ENCODE measurements around the gene TMEM131L. TPM values are rescaled to one million over a fixed set of nuclear protein-coding genes. Genes with fewer than 3 reads are reported as not detected.

TMEM131L gene
- total and polyA plus RNA-seq, 4 donors: 4.9 to 41.3 (median 12.9) TPM

DNA sequence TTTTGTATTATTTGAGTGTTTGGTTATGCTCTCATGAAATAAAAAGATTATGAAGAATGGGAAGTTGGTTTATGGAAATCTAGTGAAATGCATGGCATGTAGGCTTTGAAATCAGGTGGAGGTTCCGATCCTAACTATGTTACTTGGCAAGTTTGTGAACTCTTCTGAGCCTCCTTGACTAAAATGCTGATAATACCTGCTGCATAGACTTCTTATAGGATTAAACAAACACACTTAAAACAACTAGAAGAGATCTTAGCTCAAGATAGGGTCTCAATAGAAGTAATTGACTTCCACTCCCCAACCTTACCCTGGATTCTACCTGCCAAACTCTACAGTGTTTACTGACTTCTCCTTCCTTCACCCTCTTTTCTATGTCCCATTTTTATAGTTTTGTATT lies 195.7 kb downstream of the TMEM131L start:
- TF ChIP-seq SP1 (IDR thresholded peaks at IDR 0.05): no peak
- no peak for TF ChIP-seq FOXA2 (IDR thresholded peaks at IDR 0.05)
- no peak for TF ChIP-seq HNF4A (conservative IDR thresholded peaks at IDR 0.05)
- no peak for TF ChIP-seq RXRA (IDR thresholded peaks at IDR 0.05)
- no peak for TF ChIP-seq GABPA (IDR thresholded peaks at IDR 0.05 in 1 of 2, conservative IDR thresholded peaks at IDR 0.05 in 1 of 2)
- TF ChIP-seq JUND (IDR thresholded peaks at IDR 0.05): no peak
- TF ChIP-seq NR2F2 (IDR thresholded peaks at IDR 0.05): no peak
- TF ChIP-seq, protein P1, sequence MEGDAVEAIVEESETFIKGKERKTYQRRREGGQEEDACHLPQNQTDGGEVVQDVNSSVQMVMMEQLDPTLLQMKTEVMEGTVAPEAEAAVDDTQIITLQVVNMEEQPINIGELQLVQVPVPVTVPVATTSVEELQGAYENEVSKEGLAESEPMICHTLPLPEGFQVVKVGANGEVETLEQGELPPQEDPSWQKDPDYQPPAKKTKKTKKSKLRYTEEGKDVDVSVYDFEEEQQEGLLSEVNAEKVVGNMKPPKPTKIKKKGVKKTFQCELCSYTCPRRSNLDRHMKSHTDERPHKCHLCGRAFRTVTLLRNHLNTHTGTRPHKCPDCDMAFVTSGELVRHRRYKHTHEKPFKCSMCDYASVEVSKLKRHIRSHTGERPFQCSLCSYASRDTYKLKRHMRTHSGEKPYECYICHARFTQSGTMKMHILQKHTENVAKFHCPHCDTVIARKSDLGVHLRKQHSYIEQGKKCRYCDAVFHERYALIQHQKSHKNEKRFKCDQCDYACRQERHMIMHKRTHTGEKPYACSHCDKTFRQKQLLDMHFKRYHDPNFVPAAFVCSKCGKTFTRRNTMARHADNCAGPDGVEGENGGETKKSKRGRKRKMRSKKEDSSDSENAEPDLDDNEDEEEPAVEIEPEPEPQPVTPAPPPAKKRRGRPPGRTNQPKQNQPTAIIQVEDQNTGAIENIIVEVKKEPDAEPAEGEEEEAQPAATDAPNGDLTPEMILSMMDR (IDR thresholded peaks at IDR 0.05; ENCODE audit: low read depth, low read length, missing input control): no peak
- no peak for TF ChIP-seq TAF1 (conservative IDR thresholded peaks at IDR 0.05)
- TF ChIP-seq RAD21 (IDR thresholded peaks at IDR 0.05): no peak
- TF ChIP-seq, protein P2, sequence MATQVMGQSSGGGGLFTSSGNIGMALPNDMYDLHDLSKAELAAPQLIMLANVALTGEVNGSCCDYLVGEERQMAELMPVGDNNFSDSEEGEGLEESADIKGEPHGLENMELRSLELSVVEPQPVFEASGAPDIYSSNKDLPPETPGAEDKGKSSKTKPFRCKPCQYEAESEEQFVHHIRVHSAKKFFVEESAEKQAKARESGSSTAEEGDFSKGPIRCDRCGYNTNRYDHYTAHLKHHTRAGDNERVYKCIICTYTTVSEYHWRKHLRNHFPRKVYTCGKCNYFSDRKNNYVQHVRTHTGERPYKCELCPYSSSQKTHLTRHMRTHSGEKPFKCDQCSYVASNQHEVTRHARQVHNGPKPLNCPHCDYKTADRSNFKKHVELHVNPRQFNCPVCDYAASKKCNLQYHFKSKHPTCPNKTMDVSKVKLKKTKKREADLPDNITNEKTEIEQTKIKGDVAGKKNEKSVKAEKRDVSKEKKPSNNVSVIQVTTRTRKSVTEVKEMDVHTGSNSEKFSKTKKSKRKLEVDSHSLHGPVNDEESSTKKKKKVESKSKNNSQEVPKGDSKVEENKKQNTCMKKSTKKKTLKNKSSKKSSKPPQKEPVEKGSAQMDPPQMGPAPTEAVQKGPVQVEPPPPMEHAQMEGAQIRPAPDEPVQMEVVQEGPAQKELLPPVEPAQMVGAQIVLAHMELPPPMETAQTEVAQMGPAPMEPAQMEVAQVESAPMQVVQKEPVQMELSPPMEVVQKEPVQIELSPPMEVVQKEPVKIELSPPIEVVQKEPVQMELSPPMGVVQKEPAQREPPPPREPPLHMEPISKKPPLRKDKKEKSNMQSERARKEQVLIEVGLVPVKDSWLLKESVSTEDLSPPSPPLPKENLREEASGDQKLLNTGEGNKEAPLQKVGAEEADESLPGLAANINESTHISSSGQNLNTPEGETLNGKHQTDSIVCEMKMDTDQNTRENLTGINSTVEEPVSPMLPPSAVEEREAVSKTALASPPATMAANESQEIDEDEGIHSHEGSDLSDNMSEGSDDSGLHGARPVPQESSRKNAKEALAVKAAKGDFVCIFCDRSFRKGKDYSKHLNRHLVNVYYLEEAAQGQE (IDR thresholded peaks at IDR 0.05): no peak
- TF ChIP-seq, protein P3, sequence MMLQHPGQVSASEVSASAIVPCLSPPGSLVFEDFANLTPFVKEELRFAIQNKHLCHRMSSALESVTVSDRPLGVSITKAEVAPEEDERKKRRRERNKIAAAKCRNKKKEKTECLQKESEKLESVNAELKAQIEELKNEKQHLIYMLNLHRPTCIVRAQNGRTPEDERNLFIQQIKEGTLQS (IDR thresholded peaks at IDR 0.05): no peak
- TF ChIP-seq, protein P4, sequence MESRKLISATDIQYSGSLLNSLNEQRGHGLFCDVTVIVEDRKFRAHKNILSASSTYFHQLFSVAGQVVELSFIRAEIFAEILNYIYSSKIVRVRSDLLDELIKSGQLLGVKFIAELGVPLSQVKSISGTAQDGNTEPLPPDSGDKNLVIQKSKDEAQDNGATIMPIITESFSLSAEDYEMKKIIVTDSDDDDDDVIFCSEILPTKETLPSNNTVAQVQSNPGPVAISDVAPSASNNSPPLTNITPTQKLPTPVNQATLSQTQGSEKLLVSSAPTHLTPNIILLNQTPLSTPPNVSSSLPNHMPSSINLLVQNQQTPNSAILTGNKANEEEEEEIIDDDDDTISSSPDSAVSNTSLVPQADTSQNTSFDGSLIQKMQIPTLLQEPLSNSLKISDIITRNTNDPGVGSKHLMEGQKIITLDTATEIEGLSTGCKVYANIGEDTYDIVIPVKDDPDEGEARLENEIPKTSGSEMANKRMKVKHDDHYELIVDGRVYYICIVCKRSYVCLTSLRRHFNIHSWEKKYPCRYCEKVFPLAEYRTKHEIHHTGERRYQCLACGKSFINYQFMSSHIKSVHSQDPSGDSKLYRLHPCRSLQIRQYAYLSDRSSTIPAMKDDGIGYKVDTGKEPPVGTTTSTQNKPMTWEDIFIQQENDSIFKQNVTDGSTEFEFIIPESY (IDR thresholded peaks at IDR 0.05): no peak
- TF ChIP-seq FOXA1 (IDR thresholded peaks at IDR 0.05): no peak
- TF ChIP-seq YY1 (IDR thresholded peaks at IDR 0.05): no peak
- TF ChIP-seq HNF4G (IDR thresholded peaks at IDR 0.05): no peak
- H3K27ac ChIP-seq (ENCODE audit: low read depth in 1 of 2, low read length in 2 of 2): no peak overlapping the region

DNA sequence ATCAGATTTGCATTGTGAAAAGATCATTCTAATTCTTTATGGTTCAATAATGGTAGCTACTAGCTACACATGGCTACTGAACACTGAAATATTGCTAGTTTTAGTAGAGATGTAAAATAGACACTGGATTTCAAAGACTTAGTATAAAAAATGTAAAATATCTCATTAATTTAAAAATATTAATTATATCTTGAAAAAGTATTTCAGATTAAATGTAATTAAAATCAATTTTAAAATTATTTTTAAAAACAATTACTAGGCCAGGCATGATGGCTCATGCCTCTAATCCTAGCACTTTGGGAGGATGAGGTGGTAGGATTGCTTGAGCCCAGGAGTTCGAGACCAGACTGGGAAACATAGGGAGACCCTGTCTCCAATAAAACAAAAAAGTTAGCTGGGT lies 197.5 kb downstream of the TMEM131L start:
- H3K4me1 ChIP-seq (ENCODE audit: control insufficient read depth in 4 of 4, insufficient read depth in 4 of 4, low read length in 3 of 4): peaks cover 0 to 5% (median 0%) of the 10 kb centered on the region in 4 donors
- no peaks in the 10 kb centered on the region for H3K9me3 ChIP-seq (ENCODE audit: control insufficient read depth in 4 of 4, low read length in 3 of 4)
- no peaks in the 10 kb centered on the region for H3K27me3 ChIP-seq (ENCODE audit: control insufficient read depth in 4 of 4, insufficient read depth in 4 of 4, low read length in 3 of 4)
- no peak overlapping the region for H3K4me3 ChIP-seq (ENCODE audit: low read depth in 1 of 3, low read length in 3 of 3)
- H3K9ac ChIP-seq (ENCODE audit: low read depth in 1 of 2, low read length in 2 of 2): no peak overlapping the region
- no peak for DNase-seq (ENCODE audit: low spot score)
- no peaks in the 10 kb centered on the region for H3K36me3 ChIP-seq (ENCODE audit: control insufficient read depth in 4 of 4, insufficient read depth in 3 of 4, low read depth in 1 of 4, low read length in 3 of 4)
- no peak overlapping the region for H3K27ac ChIP-seq (ENCODE audit: low read depth in 1 of 2, low read length in 2 of 2)
- 93% methylated on average over 1 of the region's 1 CpG for WGBS
- no peak for TF ChIP-seq YY1 (IDR thresholded peaks at IDR 0.05)
- no peak for TF ChIP-seq SP1 (IDR thresholded peaks at IDR 0.05)
- TF ChIP-seq, protein P1 (IDR thresholded peaks at IDR 0.05; ENCODE audit: low read depth, low read length, missing input control): no peak
- no peak for TF ChIP-seq FOXA1 (IDR thresholded peaks at IDR 0.05)
- TF ChIP-seq, protein P5, sequence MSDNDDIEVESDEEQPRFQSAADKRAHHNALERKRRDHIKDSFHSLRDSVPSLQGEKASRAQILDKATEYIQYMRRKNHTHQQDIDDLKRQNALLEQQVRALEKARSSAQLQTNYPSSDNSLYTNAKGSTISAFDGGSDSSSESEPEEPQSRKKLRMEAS (IDR thresholded peaks at IDR 0.05): no peak
- TF ChIP-seq RAD21 (IDR thresholded peaks at IDR 0.05): no peak
- TF ChIP-seq, protein P4 (IDR thresholded peaks at IDR 0.05): no peak

More for the DNA sequence above, 195.7 kb downstream of the TMEM131L start:
- Histone ChIP-seq H3K4me3 (ENCODE audit: low read depth in 1 of 3, low read length in 3 of 3) (no peak overlapping the region), H3K9me3 (ENCODE audit: control insufficient read depth in 4 of 4, low read length in 3 of 4) (no peaks in the 10 kb centered on the region), H3K4me1 (ENCODE audit: control insufficient read depth in 4 of 4, insufficient read depth in 4 of 4, low read length in 3 of 4) (peaks cover 0 to 5% (median 0%) of the 10 kb centered on the region in 4 donors), H3K9ac (ENCODE audit: low read depth in 1 of 2, low read length in 2 of 2) (no peak overlapping the region), H3K36me3 (ENCODE audit: control insufficient read depth in 4 of 4, insufficient read depth in 3 of 4, low read depth in 1 of 4, low read length in 3 of 4) (no peaks in the 10 kb centered on the region), H3K27me3 (ENCODE audit: control insufficient read depth in 4 of 4, insufficient read depth in 4 of 4, low read length in 3 of 4) (no peaks in the 10 kb centered on the region)
- DNase-seq (ENCODE audit: low spot score): no peak
- 97% methylated on average over 1 of the region's 1 CpG for WGBS
